IMR-90 (cell line): ENCODE measurements around the gene STMN3. TPM values are rescaled to one million over a fixed set of nuclear protein-coding genes. Genes with fewer than 3 reads are reported as not detected.
"Not testable (repeated sequence)": the region's sequence is repeated elsewhere in the genome, so short reads cannot be mapped to it uniquely, and the experiment has no call there.

Experiments used
- ATAC-seq: fragments of 200-7000 bp; cut with Tn5 transposase; 2 replicates; pipeline ENCODE4 v1.9.1; 2020; ENCODE audit warnings: low read depth, mild to moderate bottlenecking, moderate library complexity
- BruUV-seq: library from RNA; stranded (reverse); fragments of 400-500 nt; replicated peaks from 2 replicates; lab custom pipeline; 2021; lab: Mats Ljungman, UMichigan
- CTCF ChIA-PET: fragments of 300-600 bp; formaldehyde crosslinking; extraction: SDS; loops from one replicate; lab custom pipeline; 2021; ENCODE audit warnings: antibody characterized with exemption; lab: Yijun Ruan, JAX
- POLR2A ChIA-PET: fragments of 300-600 bp; sonication (Branson Sonifier 250); formaldehyde crosslinking; loops from one replicate; lab custom pipeline; 2022; ENCODE audit warnings: antibody characterized with exemption; ENCODE audit not compliant: unreplicated experiment; lab: Charles Lee
- DNase-seq: peaks from one replicate; pipeline ENCODE4 v3.0.0; 2013
- H2AFZ ChIP-seq: replicated peaks from 2 replicates; pipeline ENCODE3; 2013; ENCODE audit warnings: low read length, mild to moderate bottlenecking; ENCODE audit not compliant: poor library complexity
- H2AK5ac ChIP-seq: 2 replicates; pipeline ENCODE4 v1.6.1; 2013; ENCODE audit warnings: low read depth, low read length, inconsistent platforms
- H2AK9ac ChIP-seq: replicated peaks from 2 replicates; pipeline ENCODE3; 2013; ENCODE audit warnings: mild to moderate bottlenecking, low read depth, low read length, moderate library complexity; ENCODE audit not compliant: poor library complexity
- H2BK120ac ChIP-seq: 2 replicates; pipeline ENCODE4 v1.6.1; 2013; ENCODE audit warnings: low read depth, low read length, inconsistent platforms
- H2BK15ac ChIP-seq: 3 replicates; pipeline ENCODE4 v1.6.1; 2013; ENCODE audit warnings: low read depth, low read length, inconsistent platforms
- H2BK20ac ChIP-seq: 2 replicates; pipeline ENCODE4 v1.6.1; 2013; ENCODE audit warnings: low read depth, mild to moderate bottlenecking, inconsistent platforms, low read length, moderate library complexity
- H2BK5ac ChIP-seq: 2 replicates; pipeline ENCODE4 v1.6.1; 2013; ENCODE audit warnings: mild to moderate bottlenecking, low read depth, low read length, inconsistent platforms; ENCODE audit not compliant: poor library complexity, severe bottlenecking
- H3K14ac ChIP-seq: replicated peaks from 2 replicates; pipeline ENCODE4 v1.6.1; 2013; ENCODE audit warnings: low read depth, low read length, inconsistent platforms
- H3K18ac ChIP-seq: 2 replicates; pipeline ENCODE4 v1.6.1; 2013; ENCODE audit warnings: low read depth, low read length, control low read depth
- H3K23ac ChIP-seq: 2 replicates; pipeline ENCODE4 v1.6.1; 2013; ENCODE audit warnings: low read depth, low read length, inconsistent platforms
- H3K27ac ChIP-seq: 2 replicates; pipeline ENCODE4 v1.5.1; 2013; ENCODE audit warnings: mild to moderate bottlenecking, control low read depth, low read length; ENCODE audit not compliant: insufficient read depth
- H3K27me3 ChIP-seq: 2 replicates; pipeline ENCODE4 v1.6.1; 2013; ENCODE audit warnings: low read length; ENCODE audit not compliant: control insufficient read depth, insufficient read depth
- H3K36me3 ChIP-seq: 2 replicates; pipeline ENCODE4 v1.6.1; 2013; ENCODE audit warnings: low read length, mixed read lengths; ENCODE audit not compliant: control insufficient read depth, insufficient read depth
- H3K4ac ChIP-seq: 2 replicates; pipeline ENCODE4 v1.6.1; 2013; ENCODE audit warnings: low read depth, low read length, inconsistent platforms
- H3K4me1 ChIP-seq: 2 replicates; pipeline ENCODE4 v1.6.1; 2013; ENCODE audit warnings: low read length, mixed read lengths; ENCODE audit not compliant: control insufficient read depth, insufficient read depth
- H3K4me2 ChIP-seq: 2 replicates; pipeline ENCODE4 v1.6.1; 2013; ENCODE audit warnings: low read depth, mild to moderate bottlenecking, control low read depth, low read length, moderate library complexity
- H3K4me3 ChIP-seq: 2 replicates; pipeline ENCODE4 v1.5.1; 2013; ENCODE audit warnings: low read depth, mild to moderate bottlenecking, control low read depth, low read length, moderate library complexity; ENCODE audit not compliant: insufficient read depth
- H3K56ac ChIP-seq: 2 replicates; pipeline ENCODE4 v1.6.1; 2013; ENCODE audit warnings: low read length, inconsistent platforms; ENCODE audit not compliant: insufficient read depth; ENCODE audit errors: extremely low read depth
- H3K79me1 ChIP-seq, 2 experiments: 2 replicates each; pipeline ENCODE4 v1.6.1; 2013; ENCODE audit warnings: low read length in 2 of 2, inconsistent platforms in 1 of 2, low read depth in 1 of 2
- H3K9ac ChIP-seq: 2 replicates; pipeline ENCODE4 v1.6.1; 2013; ENCODE audit warnings: low read depth, low read length, control low read depth
- H3K9me1 ChIP-seq: 2 replicates; pipeline ENCODE4 v1.6.1; 2013; ENCODE audit warnings: low read length, inconsistent platforms; ENCODE audit not compliant: insufficient read depth
- H3K9me3 ChIP-seq: 2 replicates; pipeline ENCODE4 v1.6.1; 2013; ENCODE audit warnings: low read length; ENCODE audit not compliant: control insufficient read depth, insufficient read depth
- H4K20me1 ChIP-seq: 2 replicates; pipeline ENCODE4 v1.6.1; 2013; ENCODE audit warnings: low read length, inconsistent platforms; ENCODE audit not compliant: insufficient read depth
- H4K5ac ChIP-seq: 2 replicates; pipeline ENCODE4 v1.6.1; 2013; ENCODE audit warnings: mild to moderate bottlenecking, low read depth, low read length, control low read depth
- H4K8ac ChIP-seq, 2 experiments: 2 replicates each; pipeline ENCODE4 v1.6.1; 2013; ENCODE audit warnings: low read depth in 2 of 2, low read length in 2 of 2, control low read depth in 1 of 2, inconsistent platforms in 1 of 2
- H4K91ac ChIP-seq: 2 replicates; pipeline ENCODE4 v1.6.1; 2013; ENCODE audit warnings: low read depth, low read length, inconsistent platforms; ENCODE audit not compliant: insufficient read depth
- WGBS, 2 experiments: methylation state at CpG; one replicate each; pipeline versions ENCODE4 v1.1.5 to v1.1.7; 2013; ENCODE audit warnings: missing lambda C conversion rate in 2 of 2; ENCODE audit not compliant: insufficient read length in 1 of 2; ENCODE audit errors: extremely low coverage in 2 of 2; 5-methylcytosine and 5-hydroxymethylcytosine counted together
- dilution Hi-C: fragments of 300-500 bp; cut with HindIII; formaldehyde crosslinking; loops from one replicate; pipeline ENCODE4 v1.14.3; 2018; ENCODE audit warnings: low sequenced_read_pairs; ENCODE audit not compliant: unreplicated experiment
- in situ Hi-C: fragments of 300-500 bp; cut with MboI; formaldehyde crosslinking; loops from 3 replicates; pipeline ENCODE4 v1.14.3; 2019; ENCODE audit warnings: low sequenced_read_pairs, inconsistent platforms, mixed read lengths
- intact Hi-C: fragments of 100-400 bp; cut with micrococcal nuclease; formaldehyde crosslinking; loops from 2 replicates; pipeline ENCODE4 v1.10.0; 2022
- polyA plus RNA-seq, 3 experiments: library from polyadenylated mRNA; depleted of rRNA; stranded (reverse); fragments of >200 nt; gene quantifications; 2 replicates each; pipeline ENCODE4 v1.2.3, GENCODE V29; 2012; ENCODE audit warnings: low replicate concordance in 1 of 3
- total RNA-seq: library from RNA; depleted of rRNA; stranded (reverse); fragments of >200 nt; gene quantifications from 2 replicates; pipeline ENCODE4 v1.2.3, GENCODE V29; 2012

Gene STMN3
- total and polyA plus RNA-seq, 2 of the 4 experiments (the other 2 are of a cell fraction) = 20.3 to 62.3 TPM

DNA sequence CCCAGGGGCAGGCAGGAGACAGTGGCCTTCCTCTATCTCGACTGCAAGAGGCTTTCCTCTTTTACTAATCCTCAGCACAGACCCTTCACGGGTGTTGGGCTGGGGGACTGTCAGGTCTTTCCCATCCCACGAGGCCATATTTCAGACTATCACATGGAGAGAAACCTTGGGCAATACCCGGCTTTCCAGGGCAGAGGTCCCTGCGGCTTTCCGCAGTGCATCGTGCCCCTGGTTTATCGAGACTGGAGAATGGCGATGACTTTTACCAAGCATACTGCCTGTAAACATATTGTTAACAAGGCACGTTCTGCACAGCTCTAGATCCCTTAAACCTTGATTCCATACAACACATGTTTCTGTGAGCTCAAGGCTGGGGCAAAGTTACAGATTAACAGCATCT, 7.0 kb upstream of the STMN3 start:
- H4K5ac ChIP-seq, H2AFZ ChIP-seq, H2BK120ac ChIP-seq, H2BK15ac ChIP-seq, intact Hi-C loops, H3K9me3 ChIP-seq, DNase-seq, H2AK5ac ChIP-seq, CTCF ChIA-PET, BruUV-seq, dilution Hi-C loops, POLR2A ChIA-PET, H3K56ac ChIP-seq, H2BK5ac ChIP-seq, H4K8ac ChIP-seq, H3K18ac ChIP-seq, H3K4me3 ChIP-seq, H3K4me2 ChIP-seq, H4K91ac ChIP-seq, in situ Hi-C loops, ATAC-seq, H3K9ac ChIP-seq, H3K27ac ChIP-seq, H3K14ac ChIP-seq, H3K23ac ChIP-seq, H3K27me3 ChIP-seq, H4K20me1 ChIP-seq, H2AK9ac ChIP-seq, H3K4ac ChIP-seq, H2BK20ac ChIP-seq: not testable (repeated sequence)
- 0 out of 2 replicates have a peak, but pooled peaks cover 12% of the 10 kb centered on the region for H3K9me1 ChIP-seq
- H3K79me1 ChIP-seq = peaks cover 18 to 54% of the 10 kb centered on the region in 2 experiments
- H3K4me1 ChIP-seq = peaks cover 13% of the 10 kb centered on the region
- peaks cover 29% of the 10 kb centered on the region; the same call in 1 of the 2 replicates for H3K36me3 ChIP-seq
- 97% methylated on average over 5 of the region's 10 CpGs; no CpG with 5 or more reads in 1 of the 2 experiments for WGBS, 2 experiments
